ENCODE data around the gene LNX1.

Gene LNX1

GRCh38 chr4:53563824-53564223 lies 27.5 kb downstream of the LNX1 start:
- peak; percentile 73 for ATAC-seq
- TF ChIP-seq CSRNP3 (CRISPR knock-in tag; IDR thresholded peaks at IDR 0.05) (no peak), TCF4 (CRISPR knock-in tag; IDR thresholded peaks at IDR 0.05; ENCODE audit: borderline replicate concordance) (no peak), ARNTL (CRISPR knock-in tag; IDR thresholded peaks at IDR 0.05; ENCODE audit: borderline replicate concordance, low read depth) (no peak), TOX (CRISPR knock-in tag; IDR thresholded peaks at IDR 0.05; ENCODE audit: borderline replicate concordance) (no peak), SNAI2 (CRISPR knock-in tag; IDR thresholded peaks at IDR 0.05) (no peak), RARB (CRISPR knock-in tag; IDR thresholded peaks at IDR 0.05) (no peak), ESRRG (CRISPR knock-in tag; IDR thresholded peaks at IDR 0.05) (no peak), PATZ1 (CRISPR knock-in tag; IDR thresholded peaks at IDR 0.05; ENCODE audit: borderline replicate concordance) (no peak), CREB5 (CRISPR knock-in tag; IDR thresholded peaks at IDR 0.05; ENCODE audit: low read depth) (no peak), ZNF8 (CRISPR knock-in tag; IDR thresholded peaks at IDR 0.05) (no peak), ZFP30 (CRISPR knock-in tag; IDR thresholded peaks at IDR 0.05) (no peak)

- TF ChIP-seq TOX (CRISPR knock-in tag; IDR thresholded peaks at IDR 0.05; ENCODE audit: borderline replicate concordance), result no peak
- TF ChIP-seq ZNF8 (CRISPR knock-in tag; IDR thresholded peaks at IDR 0.05), result no peak
- no peak for TF ChIP-seq ARNTL (CRISPR knock-in tag; IDR thresholded peaks at IDR 0.05; ENCODE audit: borderline replicate concordance, low read depth)
- no peak for TF ChIP-seq CREB5 (CRISPR knock-in tag; IDR thresholded peaks at IDR 0.05; ENCODE audit: low read depth)
- TF ChIP-seq CSDC2 (CRISPR knock-in tag; IDR thresholded peaks at IDR 0.05), result no peak
- TF ChIP-seq ESRRG (CRISPR knock-in tag; IDR thresholded peaks at IDR 0.05), result no peak
- TF ChIP-seq ZNF565 (CRISPR knock-in tag; conservative IDR thresholded peaks at IDR 0.05; ENCODE audit: low read depth), result no peak
- no peak for TF ChIP-seq GLIS3 (CRISPR knock-in tag; IDR thresholded peaks at IDR 0.05)
- no peak for TF ChIP-seq ZFP30 (CRISPR knock-in tag; IDR thresholded peaks at IDR 0.05)
- TF ChIP-seq ZNF70 (CRISPR knock-in tag; IDR thresholded peaks at IDR 0.05), result no peak
- TF ChIP-seq OSR1 (CRISPR knock-in tag; IDR thresholded peaks at IDR 0.05), result no peak
- TF ChIP-seq TCF4 (CRISPR knock-in tag; IDR thresholded peaks at IDR 0.05; ENCODE audit: borderline replicate concordance), result no peak
- no peak for TF ChIP-seq ZFP3 (CRISPR knock-in tag; IDR thresholded peaks at IDR 0.05)
- no peak for TF ChIP-seq SNAI2 (CRISPR knock-in tag; IDR thresholded peaks at IDR 0.05)
- TF ChIP-seq CSRNP3 (CRISPR knock-in tag; IDR thresholded peaks at IDR 0.05), result no peak
- no peak for TF ChIP-seq ZC3H10 (CRISPR knock-in tag; IDR thresholded peaks at IDR 0.05)
- TF ChIP-seq PATZ1 (CRISPR knock-in tag; IDR thresholded peaks at IDR 0.05; ENCODE audit: borderline replicate concordance), result no peak
- no peak for ATAC-seq
These were observed 28.9 kb downstream of the LNX1 start for GRCh38 chr4:53562409-53562808.

- peak; percentile 82 for ATAC-seq
- TF ChIP-seq ISL1 (CRISPR knock-in tag; IDR thresholded peaks at IDR 0.05) (peak; percentile 81), PATZ1 (CRISPR knock-in tag; IDR thresholded peaks at IDR 0.05; ENCODE audit: borderline replicate concordance) (no peak)
These were observed 32.2 kb downstream of the LNX1 start for GRCh38 chr4:53559021-53559620.
